ENCODE measurements around the gene ST6GAL2. TPM values are rescaled to one million over a fixed set of nuclear protein-coding genes. Genes with fewer than 3 reads are reported as not detected.

The ST6GAL2 gene
- total and polyA plus RNA-seq, 2 of the 8 experiments (the other 6 are each of a cell fraction or from before 2014, with no cell fraction given) = 2.7 to 17.5 TPM

DNA sequence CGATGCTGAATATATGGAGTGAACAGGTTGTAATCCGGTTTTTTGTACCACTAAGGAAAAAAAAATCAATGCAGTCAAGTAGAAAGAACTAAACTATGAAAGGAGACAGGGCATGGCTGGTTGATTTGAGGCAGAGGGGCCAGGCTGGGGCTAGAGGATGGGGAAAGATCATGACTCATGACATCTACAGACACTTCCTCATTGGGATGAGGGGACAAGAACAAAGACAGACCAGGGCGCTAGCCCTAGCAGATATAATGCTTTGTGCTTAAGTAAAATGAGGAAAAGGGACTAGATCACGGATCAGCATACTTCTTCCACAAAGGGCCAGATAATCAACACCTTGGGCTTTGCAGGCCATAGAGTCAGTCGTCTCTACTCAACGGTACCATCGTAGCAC, 55.8 kb downstream of the ST6GAL2 start:
- no peak overlapping the region for H3K9ac ChIP-seq (replicated peaks in 1 of 4; ENCODE audit: extremely low read depth in 1 of 4, low read depth in 3 of 4, low read length in 3 of 4)
- H2BK20ac ChIP-seq (ENCODE audit: low read length) = no peak overlapping the region
- no peaks in the 10 kb centered on the region for H4K20me1 ChIP-seq (replicated peaks in 1 of 2; ENCODE audit: control insufficient read depth in 1 of 2, insufficient read depth in 2 of 2, low read length in 2 of 2)
- H3K79me1 ChIP-seq (ENCODE audit: low read depth, low read length) = no peaks in the 10 kb centered on the region
- peaks cover 0 to 7% (median 3%) of the 10 kb centered on the region in 4 experiments; a peak in 5 of 8 replicates for H3K36me3 ChIP-seq (ENCODE audit: control insufficient read depth in 2 of 4, insufficient read depth in 4 of 4, low read length in 3 of 4)
- H4K8ac ChIP-seq (ENCODE audit: extremely low read depth, insufficient read depth, low read length) = no peak overlapping the region
- POLR2A ChIA-PET (ENCODE audit: partially characterized antibody) = interaction anchor here (1.5 kb wide), 1 partner anchor 17 kb away, joined by 3 read pairs; no protein-coding TSS in a partner anchor
- H3K4me1 ChIP-seq (replicated peaks in 1 of 4; ENCODE audit: control insufficient read depth in 3 of 4, insufficient read depth in 4 of 4, low read length in 3 of 4) = no peaks in the 10 kb centered on the region
- H3K18ac ChIP-seq (ENCODE audit: extremely low read depth, low read length) = no peak overlapping the region
- no peak overlapping the region for H4K91ac ChIP-seq (replicated peaks; ENCODE audit: insufficient read length, low read length)
- H3K23ac ChIP-seq (ENCODE audit: insufficient read length) = no peak overlapping the region
- H3K4me3 ChIP-seq (ENCODE audit: extremely low read depth in 1 of 4, insufficient read depth in 2 of 4, low read depth in 3 of 4, low read length in 4 of 4) = no peak overlapping the region
- H2BK120ac ChIP-seq (replicated peaks; ENCODE audit: low read depth, low read length) = no peak overlapping the region
- H3K27me3 ChIP-seq (replicated peaks in 1 of 4; ENCODE audit: control insufficient read depth in 3 of 4, extremely low read depth in 1 of 4, insufficient read depth in 3 of 4, low read length in 3 of 4) = no peaks in the 10 kb centered on the region
- H3K4me2 ChIP-seq (ENCODE audit: insufficient read depth in 1 of 2, low read depth in 2 of 2, low read length in 2 of 2) = no peak overlapping the region
- FAIRE-seq (no peak), DNase-seq (ENCODE audit: low read depth in 1 of 2, low spot score in 2 of 2) (no peak)
- no peaks in the 10 kb centered on the region for H3K23me2 ChIP-seq (ENCODE audit: low read depth, low read length)
- H4K5ac ChIP-seq (ENCODE audit: insufficient read length, low read depth, low read length) = no peak overlapping the region
- H3K56ac ChIP-seq (replicated peaks; ENCODE audit: insufficient read length, low read depth, low read length) = no peak overlapping the region
- TF ChIP-seq SIX5 (IDR thresholded peaks at IDR 0.05; ENCODE audit: low read depth, low read length) (no peak), JUN (IDR thresholded peaks at IDR 0.05; ENCODE audit: low read depth, low read length) (no peak), MAFK (IDR thresholded peaks at IDR 0.05; ENCODE audit: low read depth, low read length) (no peak), CBX8 (IDR thresholded peaks at IDR 0.05; ENCODE audit: borderline replicate concordance, low read depth, low read length) (no peak)
- TF ChIP-seq, protein P1, sequence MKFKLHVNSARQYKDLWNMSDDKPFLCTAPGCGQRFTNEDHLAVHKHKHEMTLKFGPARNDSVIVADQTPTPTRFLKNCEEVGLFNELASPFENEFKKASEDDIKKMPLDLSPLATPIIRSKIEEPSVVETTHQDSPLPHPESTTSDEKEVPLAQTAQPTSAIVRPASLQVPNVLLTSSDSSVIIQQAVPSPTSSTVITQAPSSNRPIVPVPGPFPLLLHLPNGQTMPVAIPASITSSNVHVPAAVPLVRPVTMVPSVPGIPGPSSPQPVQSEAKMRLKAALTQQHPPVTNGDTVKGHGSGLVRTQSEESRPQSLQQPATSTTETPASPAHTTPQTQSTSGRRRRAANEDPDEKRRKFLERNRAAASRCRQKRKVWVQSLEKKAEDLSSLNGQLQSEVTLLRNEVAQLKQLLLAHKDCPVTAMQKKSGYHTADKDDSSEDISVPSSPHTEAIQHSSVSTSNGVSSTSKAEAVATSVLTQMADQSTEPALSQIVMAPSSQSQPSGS (IDR thresholded peaks at IDR 0.05; ENCODE audit: low read length) = no peak
- TF ChIP-seq, protein P2, sequence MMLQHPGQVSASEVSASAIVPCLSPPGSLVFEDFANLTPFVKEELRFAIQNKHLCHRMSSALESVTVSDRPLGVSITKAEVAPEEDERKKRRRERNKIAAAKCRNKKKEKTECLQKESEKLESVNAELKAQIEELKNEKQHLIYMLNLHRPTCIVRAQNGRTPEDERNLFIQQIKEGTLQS (IDR thresholded peaks at IDR 0.05; ENCODE audit: insufficient read depth, low read depth, low read length) = no peak
- no peak overlapping the region for H2AK5ac ChIP-seq (ENCODE audit: low read depth, low read length)
- no peak overlapping the region for H3K14ac ChIP-seq (ENCODE audit: insufficient read length)
- no peak overlapping the region for H2BK5ac ChIP-seq (ENCODE audit: low read depth, low read length)
- H3K79me2 ChIP-seq (ENCODE audit: control insufficient read depth in 1 of 2, insufficient read depth in 2 of 2, low read length in 2 of 2) = no peaks in the 10 kb centered on the region
- no peak overlapping the region for H3K4ac ChIP-seq (replicated peaks; ENCODE audit: insufficient read length, low read depth, low read length)
- no peak overlapping the region for H2AFZ ChIP-seq (ENCODE audit: low read length)
- H3K27ac ChIP-seq (ENCODE audit: low read depth, low read length) = no peak overlapping the region
- no peak overlapping the region for H2BK12ac ChIP-seq (ENCODE audit: low read depth, low read length)
- 93% methylated on average over 7 of the region's 7 CpGs; no CpG with 5 or more reads in 1 of the 2 experiments for WGBS, 2 experiments (ENCODE audit: extremely low coverage in 1 of 2, insufficient coverage in 1 of 2, insufficient read length in 1 of 2, insufficient replicate concordance in 2 of 2, low coverage in 1 of 2, low lambda C conversion rate in 2 of 2, missing lambda C conversion rate in 1 of 2)
- H3K9me3 ChIP-seq (ENCODE audit: insufficient read depth in 2 of 2, low read depth in 1 of 2, low read length in 1 of 2) = peaks cover 0 to under 1% of the 10 kb centered on the region in 2 experiments; a peak in 1 of 4 replicates
- no peak overlapping the region for H2BK15ac ChIP-seq (ENCODE audit: low read length)
- CTCF ChIA-PET (ENCODE audit: partially characterized antibody) = no interaction called here

Measured in H1 (cell line).